ENCODE measurements around the gene TRPM3.

Gene TRPM3

DNA sequence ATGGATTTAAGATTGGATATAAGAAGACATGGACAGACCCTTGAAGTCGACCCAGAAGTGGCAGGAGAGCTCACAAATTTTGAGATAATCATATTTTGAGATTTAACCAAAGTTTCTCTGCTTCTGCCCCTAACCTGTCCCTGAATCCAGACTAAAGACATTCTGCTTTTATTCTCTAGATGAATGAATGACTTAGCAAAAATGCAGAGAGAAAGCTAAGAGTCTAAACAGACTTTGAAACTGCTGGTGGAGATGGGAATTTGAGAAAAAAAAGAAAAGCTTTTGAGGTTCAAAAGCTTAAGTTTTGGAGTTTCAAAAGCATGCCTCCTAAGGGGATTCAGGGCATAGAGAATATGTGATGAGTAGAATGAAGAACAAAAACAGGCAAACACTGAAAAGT is 621.8 kb downstream of the TRPM3 start:
- no peak for DNase-seq

DNA sequence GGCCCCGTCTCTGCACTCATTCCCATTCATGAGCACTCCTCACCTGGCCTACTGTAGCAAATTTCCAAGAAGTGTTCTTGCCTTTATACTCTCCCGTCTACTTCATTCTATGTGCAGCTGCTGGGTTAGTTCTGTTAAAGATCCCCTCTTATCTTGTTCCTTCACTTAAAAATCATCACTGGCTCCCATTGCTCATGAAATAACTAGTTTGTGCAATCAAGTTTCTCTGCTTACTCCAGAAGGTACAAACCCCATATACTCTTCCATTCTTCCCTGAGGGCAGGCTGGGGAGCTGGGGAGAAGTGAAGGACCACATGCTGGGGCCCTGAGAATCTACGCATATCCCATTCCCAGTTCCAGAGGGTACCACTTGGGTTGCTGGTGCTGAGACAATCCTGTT is 622.6 kb downstream of the TRPM3 start:
- no peak for DNase-seq

DNA sequence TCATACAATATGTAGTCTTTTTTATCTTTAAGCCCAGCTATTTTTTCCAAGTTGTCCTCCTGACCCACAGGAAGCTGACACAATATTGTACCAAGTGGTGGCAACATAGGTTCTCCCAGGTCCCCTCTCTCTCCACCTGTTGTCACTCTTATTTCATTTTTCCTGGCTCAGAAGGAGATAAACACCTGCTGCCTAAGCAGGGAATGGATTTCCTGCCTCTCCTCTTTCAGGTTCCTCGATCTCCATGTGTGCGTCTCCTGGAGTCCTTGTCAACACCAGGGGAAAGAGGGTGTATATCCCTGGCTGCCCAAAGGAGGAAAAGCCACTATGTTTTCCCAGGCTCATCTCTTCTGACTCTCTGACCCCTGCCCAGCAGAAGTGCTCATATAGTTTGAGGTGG is 625.2 kb downstream of the TRPM3 start:
- no peak for DNase-seq

DNA sequence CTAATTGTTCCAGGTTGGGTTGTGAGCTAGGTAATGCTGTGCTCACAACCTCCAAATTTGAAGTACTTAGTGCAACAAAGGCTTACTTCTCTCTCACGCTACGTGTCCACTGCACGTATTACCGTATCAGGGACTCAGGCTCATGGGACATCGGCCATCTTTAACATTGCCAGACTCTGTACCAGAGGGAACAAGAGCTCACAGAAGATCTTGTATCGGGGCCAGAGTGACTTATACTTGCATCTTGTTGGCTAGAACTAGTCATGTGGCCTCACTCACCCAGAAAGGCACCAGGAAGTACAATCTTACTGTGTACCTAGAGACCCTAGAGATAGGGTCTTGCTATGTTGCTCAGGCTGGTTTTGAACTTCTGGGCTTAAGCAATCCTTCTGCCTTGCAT is 625.9 kb downstream of the TRPM3 start:
- DNase-seq: no peak

DNA sequence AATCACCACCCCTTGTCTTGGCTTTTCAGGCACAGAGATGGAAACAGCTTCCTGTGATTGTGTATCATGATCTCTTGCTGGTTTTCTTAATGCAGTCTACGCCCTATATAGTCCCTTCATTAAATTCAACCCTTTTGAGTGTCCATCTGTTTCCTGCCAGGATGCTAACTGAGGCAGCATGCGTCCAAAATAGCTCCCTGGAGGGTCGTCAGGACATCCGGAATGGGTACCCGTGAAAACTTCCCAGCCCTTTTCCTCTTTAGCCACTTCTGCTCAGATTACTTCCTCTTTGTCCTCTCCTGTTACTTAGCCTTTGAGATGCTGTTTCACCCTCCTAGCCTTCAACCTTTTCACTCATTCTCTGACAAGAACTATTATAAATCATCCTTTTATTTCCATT is 627.2 kb downstream of the TRPM3 start:
- DNase-seq: no peak

DNA sequence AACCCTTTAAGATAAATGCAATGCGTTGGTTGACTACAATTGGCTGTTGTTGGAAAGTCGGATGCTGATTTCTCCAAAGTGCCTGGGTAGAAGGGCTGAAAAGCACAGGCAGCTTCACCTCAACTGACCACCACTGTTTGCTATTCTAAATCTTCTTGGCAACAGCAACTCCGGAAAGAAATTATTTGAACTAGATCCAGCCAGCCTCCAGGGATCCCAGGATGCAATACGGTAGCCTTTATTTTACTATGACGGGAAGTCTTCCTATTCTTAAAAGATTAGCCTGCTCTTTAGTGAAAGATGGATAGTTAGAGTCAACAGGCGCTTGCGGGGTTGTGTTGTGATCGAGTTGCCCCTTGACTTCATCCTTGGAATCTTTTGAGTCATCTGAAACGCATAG is 628.4 kb downstream of the TRPM3 start:
- no peak for DNase-seq

DNA sequence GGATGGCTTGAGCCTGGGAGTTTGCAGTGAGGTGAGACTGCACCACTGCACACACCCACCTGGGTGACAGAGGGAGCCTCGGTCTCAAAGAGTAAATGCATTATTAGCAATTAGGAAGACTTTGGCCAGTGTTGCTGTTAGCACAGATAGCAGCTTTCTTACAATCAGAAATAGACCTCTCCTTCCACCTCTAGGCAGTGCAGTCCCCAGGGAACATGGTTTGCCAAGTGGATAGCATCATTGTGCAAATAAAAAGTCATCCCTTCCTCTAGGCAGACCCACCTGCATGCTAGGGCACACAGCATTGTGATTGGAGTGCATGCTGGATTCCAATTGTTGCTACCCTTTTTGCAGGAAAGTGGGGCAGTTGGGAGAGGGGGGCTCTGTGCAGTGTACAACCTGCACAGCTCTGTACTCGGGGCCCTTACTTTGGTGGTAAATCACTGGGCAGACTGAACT is 629.1 kb downstream of the TRPM3 start:
- no peak for DNase-seq

DNA sequence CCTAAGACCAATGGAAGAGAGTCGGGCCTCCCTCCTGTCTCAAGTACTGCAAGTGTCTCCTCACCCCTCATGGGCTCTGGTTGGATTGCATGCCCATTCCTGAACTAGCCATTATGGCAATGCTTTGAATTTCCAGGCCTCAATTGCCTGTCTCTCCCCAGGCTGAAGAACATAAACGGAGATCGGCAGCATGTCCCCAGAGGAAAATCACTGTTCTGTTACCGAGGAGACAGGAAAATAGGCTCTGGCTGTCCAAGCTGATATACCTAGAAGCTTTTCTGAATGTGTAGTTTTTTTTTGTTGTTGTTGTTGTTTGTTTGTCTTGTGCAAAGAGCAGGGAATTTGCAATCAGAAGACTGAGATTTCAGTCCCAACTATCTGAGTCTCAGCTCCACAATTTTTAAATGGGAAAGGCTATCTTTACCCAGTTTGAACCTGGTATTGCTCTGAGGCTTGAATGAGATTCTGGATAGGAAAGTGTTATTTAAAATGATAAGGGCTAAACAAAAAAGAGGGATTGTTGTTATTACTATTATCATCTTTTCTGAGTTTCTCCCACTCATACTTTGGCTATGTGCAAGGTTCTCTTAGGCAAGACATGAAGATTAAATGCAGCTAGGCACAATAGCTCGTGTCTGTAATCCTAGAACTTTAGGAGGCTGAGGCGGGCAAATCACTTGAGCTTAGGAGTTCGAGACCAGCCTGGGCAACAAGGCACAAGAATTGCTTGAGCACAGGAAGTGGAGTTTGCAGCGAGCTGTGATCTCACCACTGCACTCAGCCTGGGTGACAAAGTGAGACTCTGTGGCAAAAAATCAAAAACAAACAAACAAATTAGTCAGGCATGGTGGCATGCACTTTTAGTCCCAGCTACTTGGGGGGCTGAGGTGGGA is 629.7 kb downstream of the TRPM3 start:
- no peak for DNase-seq

DNA sequence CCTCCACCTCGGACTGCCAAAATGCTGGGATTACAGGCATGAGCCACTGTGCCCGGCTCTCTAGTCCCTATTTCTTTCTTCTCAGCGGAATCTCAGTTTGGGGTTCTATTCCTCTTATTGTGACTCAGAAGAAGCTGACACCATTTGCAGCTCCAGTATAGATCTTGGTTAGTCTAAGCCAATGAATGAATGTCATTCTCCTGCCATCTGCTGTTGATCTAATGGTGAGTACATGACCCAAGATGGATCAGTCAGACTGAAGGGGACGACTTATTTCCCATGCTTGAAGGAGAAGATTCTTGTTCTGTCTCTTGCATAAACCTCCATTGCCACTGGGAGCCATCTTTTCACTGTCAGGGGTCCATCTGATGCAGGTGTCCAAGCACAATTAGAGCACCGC is 630.9 kb downstream of the TRPM3 start:
- no peak for DNase-seq

DNA sequence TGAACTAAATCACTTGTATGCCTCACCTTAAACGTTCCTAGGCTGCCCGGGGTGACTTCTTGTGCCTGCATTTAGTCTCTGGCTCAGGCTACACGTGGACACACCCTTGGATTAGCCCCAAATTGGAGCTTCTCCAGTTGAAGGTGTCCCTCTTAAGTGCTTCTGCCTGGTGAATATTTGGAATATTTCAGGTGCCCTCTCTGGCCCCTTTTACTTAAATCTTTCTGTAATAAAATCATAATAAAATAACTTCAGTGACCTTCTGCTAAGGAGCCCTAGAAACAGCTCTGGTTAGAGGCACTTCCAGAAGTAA is 632.7 kb downstream of the TRPM3 start:
- no peak for DNase-seq

DNA sequence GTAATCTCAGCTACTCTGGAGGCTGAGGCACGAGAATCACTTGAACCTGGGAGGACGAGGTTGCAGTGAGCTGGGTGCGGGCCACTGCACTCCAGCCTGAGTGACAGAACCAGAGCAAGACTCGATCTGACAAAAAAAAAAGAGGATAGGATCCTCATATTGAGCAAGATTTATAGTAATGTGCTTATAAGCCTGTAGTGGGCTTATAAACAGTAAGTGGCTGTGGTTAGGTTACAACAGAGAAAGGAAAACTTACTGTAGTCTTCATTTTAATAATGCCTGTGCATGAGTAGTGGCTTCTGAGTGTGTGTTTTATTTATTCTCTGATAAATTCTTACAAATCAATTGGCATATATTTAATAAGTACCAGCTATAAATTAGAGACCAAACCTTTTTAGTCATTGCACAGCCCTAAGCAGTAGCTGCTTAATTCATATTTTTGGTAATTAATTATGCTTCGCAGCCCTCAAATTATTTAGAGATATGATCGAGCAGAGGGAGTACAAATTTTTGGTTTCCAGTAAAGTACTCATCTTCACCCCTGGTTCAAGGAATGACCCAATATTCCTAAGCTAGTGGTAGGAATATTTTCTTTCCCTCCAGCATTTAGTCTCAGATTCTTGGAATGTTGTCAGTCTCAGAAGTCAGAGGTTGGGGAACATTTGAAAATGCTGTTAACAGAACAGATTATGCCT is 633.2 kb downstream of the TRPM3 start:
- DNase-seq: no peak

DNA sequence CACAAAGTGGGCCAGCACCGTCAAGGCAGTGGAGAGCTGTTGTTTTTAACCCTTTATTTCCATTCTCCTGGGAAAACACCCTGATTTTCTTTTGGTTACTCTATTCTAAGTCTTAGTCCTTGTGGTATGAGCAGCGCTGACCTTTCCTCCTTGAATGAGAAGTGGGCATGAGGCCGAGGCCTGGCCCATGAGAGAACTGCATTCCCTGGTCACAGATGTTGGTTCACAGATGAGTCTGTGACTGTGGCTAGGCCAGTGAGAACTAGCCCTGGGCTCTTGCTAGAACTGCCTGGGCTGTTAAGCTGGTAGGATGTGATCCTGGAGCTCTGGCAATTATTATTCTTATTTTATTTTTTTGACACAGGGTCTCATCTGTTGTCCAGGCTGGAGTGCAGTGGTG is 635.3 kb downstream of the TRPM3 start:
- no peak for DNase-seq

DNA sequence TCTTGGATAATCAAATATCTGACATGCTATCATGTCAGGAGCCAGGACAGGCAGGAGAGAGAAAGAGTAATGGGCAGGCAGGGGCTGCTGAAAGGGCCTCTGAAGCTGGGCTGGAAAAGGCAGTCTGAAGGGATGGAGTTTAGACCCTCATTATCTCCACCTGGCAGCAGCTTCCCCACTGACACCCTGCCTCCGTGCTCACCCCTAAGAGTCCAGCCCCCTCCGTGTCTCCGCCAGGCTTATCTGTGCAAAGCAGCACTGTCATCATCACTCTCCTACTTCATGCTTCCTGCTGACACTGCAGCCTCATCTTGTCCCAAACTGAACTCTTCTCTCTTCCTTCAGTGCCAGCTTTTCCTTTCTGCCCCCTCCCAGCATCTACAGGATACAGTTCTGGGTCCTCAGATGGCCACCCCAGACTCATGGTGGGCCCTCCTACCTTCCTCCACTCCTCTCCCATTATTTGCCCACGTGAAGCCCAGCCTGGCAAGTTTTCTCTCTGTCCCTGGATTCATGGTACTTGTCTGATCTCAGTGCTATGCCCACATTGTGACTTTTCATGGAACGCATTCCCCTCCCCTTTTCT is 636.1 kb downstream of the TRPM3 start:
- DNase-seq: no peak

DNA sequence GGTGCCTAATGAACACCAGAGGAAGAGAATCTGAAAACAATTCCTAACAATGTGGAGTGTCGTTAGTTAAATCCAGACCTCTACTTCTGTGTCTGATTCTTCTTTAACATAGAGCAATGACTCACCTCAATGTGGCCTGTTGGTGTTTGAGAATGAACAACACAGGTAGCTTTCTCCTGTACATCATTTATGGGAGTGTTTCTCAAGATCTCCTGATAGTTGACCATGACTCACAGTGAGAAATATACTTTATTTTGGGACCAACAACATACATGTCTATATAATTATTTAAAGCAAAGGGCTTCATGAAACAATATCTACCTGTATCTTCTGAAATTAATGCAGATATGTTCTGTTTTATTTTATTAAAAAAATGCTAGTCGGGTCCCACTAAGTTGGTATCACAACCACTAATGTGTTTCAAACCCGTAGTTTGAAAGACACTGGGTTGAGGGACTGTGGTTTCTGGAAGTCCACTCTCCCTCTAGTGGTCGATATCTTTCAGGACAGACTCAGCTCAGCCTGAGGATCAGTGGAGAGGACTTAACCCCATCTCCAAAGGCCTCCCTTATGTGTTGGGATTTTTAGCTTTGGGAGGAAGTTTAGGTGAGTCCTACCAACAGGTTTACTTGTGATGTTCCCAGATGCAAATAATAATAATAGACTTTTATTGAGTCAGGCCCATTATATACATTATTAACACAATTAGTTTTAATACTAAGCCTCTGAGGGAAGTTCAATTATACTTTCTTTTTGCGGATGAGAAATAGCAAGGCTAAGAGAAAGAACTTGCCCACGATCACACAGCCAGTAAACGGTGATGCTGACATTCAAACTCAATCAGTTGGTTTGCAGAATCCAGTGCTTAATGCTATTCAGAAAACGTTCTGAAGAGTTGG is 636.9 kb downstream of the TRPM3 start:
- DNase-seq: no peak

DNA sequence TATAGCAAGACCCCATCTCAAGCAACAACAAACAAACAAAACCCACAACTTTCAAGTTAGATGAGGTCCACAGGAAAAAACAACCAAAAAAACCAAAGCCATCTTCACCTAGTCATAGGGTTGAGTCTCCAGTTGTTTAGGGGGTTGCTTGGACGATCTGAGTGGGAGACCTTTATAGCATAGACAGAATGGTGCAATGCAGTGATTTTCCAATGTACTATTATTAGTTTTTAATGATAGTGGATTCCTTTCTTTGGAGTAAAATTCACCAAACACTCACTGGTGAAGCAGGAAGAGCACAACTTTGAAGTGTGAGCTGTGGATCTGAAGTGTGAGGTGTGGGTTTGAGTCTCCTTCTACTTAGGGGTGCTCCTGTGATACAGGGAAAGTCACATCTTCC is 640.0 kb downstream of the TRPM3 start:
- DNase-seq: no peak

DNA sequence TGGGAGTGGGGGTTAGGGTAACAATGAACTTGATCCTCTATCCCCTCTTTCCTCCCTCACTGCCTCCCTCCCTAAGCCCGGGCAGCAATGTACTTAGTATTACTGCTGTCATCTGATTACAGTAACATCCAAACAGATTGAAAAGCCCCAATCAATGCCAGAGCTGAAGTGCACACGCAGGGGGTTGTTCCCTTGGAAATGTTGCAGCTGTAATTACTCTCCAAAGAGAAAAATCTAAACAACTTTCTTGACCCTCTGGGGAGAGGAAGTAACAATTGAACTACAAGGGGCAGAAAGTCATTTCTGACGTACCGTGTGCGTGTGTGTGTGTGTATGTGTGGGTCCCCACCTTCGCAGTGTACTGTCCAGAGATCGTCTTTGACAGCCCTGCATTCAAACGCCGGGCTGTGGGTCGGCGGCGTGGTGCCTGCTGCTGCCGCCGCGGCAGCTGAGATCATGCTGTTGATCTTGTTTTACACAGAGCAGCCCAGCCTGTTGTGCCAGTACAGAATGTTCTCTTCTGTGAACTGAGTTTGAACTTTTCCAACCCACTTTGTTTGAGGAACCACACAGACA is 640.9 kb downstream of the TRPM3 start:
- DNase-seq: no peak

DNA sequence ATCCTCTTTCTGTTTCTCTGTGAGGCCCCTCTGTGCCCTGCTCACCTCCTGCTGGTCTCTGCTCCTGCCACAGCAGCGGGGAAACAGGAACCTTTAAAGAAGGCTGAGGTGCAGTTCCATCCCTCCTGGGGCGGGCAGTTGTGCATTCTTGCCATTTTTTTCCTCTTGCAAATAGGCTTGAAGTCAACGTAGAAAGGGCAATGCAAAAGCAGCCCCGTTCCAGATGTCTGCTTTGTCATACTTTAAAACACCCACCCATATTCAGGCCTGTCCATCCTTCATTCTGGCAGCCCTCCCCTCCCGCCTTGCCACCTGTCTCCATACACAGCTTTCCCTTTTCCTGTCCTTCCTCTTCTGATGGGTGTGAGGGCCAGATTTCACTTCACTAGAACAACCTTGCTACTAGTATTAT is 641.5 kb downstream of the TRPM3 start:
- no peak for DNase-seq

Measured in SHP77 treated with DMSO at 0.1 percent for 48 hours (cell line).